AML-193 (cell line): ENCODE measurements around the gene TM9SF3.
"Not testable (repeated sequence)": the region's sequence is repeated elsewhere in the genome, so short reads cannot be mapped to it uniquely, and the experiment has no call there.

Experiments
- DNase-seq, 2 experiments: peaks; one replicate each; lab custom pipeline; 2025; lab: John Stamatoyannopoulos, UW

TM9SF3 gene

GRCh38 chr10:96598846-96599245 lies 12.0 kb upstream of the TM9SF3 start:
- no peak for DNase-seq

- no peak for DNase-seq
Observed at GRCh38 chr10:96596422-96597407, 9.9 kb upstream of the TM9SF3 start.

- no peak for DNase-seq
Observed at GRCh38 chr10:96595741-96596140, 8.9 kb upstream of the TM9SF3 start.

- DNase-seq, result no peak
Observed at GRCh38 chr10:96591946-96592345, 5.1 kb upstream of the TM9SF3 start.

- no peak for DNase-seq
Observed at GRCh38 chr10:96588616-96589419, 2.0 kb upstream of the TM9SF3 start.

GRCh38 chr10:96588060-96588554 lies 1.3 kb upstream of the TM9SF3 start:
- DNase-seq, result no peak

GRCh38 chr10:96587264-96588059 lies 650 bp upstream of the TM9SF3 start:
- DNase-seq, result peak; percentile 34 to 56

- DNase-seq, result peak in 1 of 2 experiments; percentile 42
Observed at GRCh38 chr10:96585736-96586418, 935 bp downstream of the TM9SF3 start.

GRCh38 chr10:96584474-96584873 lies 2.3 kb downstream of the TM9SF3 start:
- no peak for DNase-seq

- peak in 1 of 2 experiments; percentile 16 for DNase-seq
Observed at GRCh38 chr10:96584035-96584434, 2.8 kb downstream of the TM9SF3 start.

- DNase-seq, result no peak
Observed at GRCh38 chr10:96579133-96579532, 7.7 kb downstream of the TM9SF3 start.

- DNase-seq, result no peak
Observed at GRCh38 chr10:96578633-96579032, 8.2 kb downstream of the TM9SF3 start.

- no peak for DNase-seq
Observed at GRCh38 chr10:96578022-96578421, 8.8 kb downstream of the TM9SF3 start.

- no peak for DNase-seq
Observed at GRCh38 chr10:96577069-96577468, 9.7 kb downstream of the TM9SF3 start.

GRCh38 chr10:96576277-96576980 lies 10.4 kb downstream of the TM9SF3 start:
- no peak for DNase-seq

GRCh38 chr10:96574564-96574963 lies 12.2 kb downstream of the TM9SF3 start:
- DNase-seq, result not testable (repeated sequence)

- DNase-seq, result no peak
Observed at GRCh38 chr10:96573036-96573435, 13.8 kb downstream of the TM9SF3 start.

- DNase-seq, result no peak
Observed at GRCh38 chr10:96570983-96571964, 15.5 kb downstream of the TM9SF3 start.

GRCh38 chr10:96570511-96570910 lies 16.3 kb downstream of the TM9SF3 start:
- no peak for DNase-seq
